Type B pancreatic cell (in vitro differentiated cells): Measurements from ENCODE around the gene CTNND2. TPM values are rescaled to one million over a fixed set of nuclear protein-coding genes. Genes with fewer than 3 reads are reported as not detected.
"Not testable (repeated sequence)": the region's sequence is repeated elsewhere in the genome, so short reads cannot be mapped to it uniquely, and the experiment has no call there.

Source experiments
- DNase-seq: peaks from one replicate; pipeline ENCODE4 v3.0.0; 2021; ENCODE audit warnings: mixed read lengths; ENCODE audit not compliant: unreplicated experiment; ENCODE audit errors: extremely low spot score
- H3K27ac Mint-ChIP-seq: 2 replicates; pipeline ENCODE4 v1.8.0; 2021; ENCODE audit warnings: mild to moderate bottlenecking, mixed read lengths
- H3K27me3 Mint-ChIP-seq: 2 replicates; pipeline ENCODE4 v1.8.0; 2021; ENCODE audit warnings: mixed read lengths
- H3K36me3 Mint-ChIP-seq: 2 replicates; pipeline ENCODE4 v1.8.0; 2021; ENCODE audit warnings: mixed read lengths
- H3K4me1 Mint-ChIP-seq: one replicate; pipeline ENCODE4 v1.8.0; 2021; ENCODE audit warnings: mixed read lengths; ENCODE audit not compliant: unreplicated experiment
- H3K4me3 Mint-ChIP-seq: 2 replicates; pipeline ENCODE4 v1.8.0; 2021; ENCODE audit warnings: mild to moderate bottlenecking, mixed read lengths
- H3K9me3 Mint-ChIP-seq: 2 replicates; pipeline ENCODE4 v1.8.0; 2021; ENCODE audit warnings: mixed read lengths
- total RNA-seq: library from RNA; stranded (reverse); gene quantifications from 2 replicates; pipeline ENCODE4 v1.2.1, GENCODE V29; 2021; ENCODE audit warnings: low replicate concordance
- TF ChIP-seq, protein P1 (sequence below): fragments of 200-600 bp; sonication (generic); conservative IDR thresholded peaks from 2 replicates; pipeline ENCODE4 v1.5.0; 2021; ENCODE audit warnings: antibody characterized with exemption, mild to moderate bottlenecking

The CTNND2 gene
- total RNA-seq, 1 donor from 2014 or later, result 49.5 TPM

DNA sequence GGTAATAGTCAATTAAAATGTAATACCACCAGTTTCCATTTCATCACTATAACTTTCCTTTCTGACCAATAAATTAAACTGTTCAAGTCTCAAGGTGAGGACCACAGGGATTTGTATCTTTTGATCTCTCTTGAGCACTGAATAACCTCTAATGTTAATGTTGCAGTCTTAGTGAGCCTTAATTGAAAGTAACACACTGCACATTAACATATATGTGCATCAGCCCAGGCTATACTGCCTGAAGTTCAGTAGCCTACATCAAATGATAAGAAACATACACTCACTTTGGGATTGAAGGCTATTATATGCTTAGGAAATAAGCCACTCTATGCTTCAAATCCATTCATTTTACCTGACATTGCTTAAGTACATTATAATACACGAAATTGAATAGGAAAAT, 832.2 kb downstream of the CTNND2 start:
- TF ChIP-seq, protein P1, sequence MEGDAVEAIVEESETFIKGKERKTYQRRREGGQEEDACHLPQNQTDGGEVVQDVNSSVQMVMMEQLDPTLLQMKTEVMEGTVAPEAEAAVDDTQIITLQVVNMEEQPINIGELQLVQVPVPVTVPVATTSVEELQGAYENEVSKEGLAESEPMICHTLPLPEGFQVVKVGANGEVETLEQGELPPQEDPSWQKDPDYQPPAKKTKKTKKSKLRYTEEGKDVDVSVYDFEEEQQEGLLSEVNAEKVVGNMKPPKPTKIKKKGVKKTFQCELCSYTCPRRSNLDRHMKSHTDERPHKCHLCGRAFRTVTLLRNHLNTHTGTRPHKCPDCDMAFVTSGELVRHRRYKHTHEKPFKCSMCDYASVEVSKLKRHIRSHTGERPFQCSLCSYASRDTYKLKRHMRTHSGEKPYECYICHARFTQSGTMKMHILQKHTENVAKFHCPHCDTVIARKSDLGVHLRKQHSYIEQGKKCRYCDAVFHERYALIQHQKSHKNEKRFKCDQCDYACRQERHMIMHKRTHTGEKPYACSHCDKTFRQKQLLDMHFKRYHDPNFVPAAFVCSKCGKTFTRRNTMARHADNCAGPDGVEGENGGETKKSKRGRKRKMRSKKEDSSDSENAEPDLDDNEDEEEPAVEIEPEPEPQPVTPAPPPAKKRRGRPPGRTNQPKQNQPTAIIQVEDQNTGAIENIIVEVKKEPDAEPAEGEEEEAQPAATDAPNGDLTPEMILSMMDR, result no peak
- Mint-ChIP-seq H3K9me3 (peaks cover 7% of the 10 kb centered on the region), H3K36me3 (peaks cover 14% of the 10 kb centered on the region), H3K27ac (no peak overlapping the region), H3K4me3 (no peak overlapping the region), H3K4me1 (no peaks in the 10 kb centered on the region), H3K27me3 (no peaks in the 10 kb centered on the region)
- no peak for DNase-seq

DNA sequence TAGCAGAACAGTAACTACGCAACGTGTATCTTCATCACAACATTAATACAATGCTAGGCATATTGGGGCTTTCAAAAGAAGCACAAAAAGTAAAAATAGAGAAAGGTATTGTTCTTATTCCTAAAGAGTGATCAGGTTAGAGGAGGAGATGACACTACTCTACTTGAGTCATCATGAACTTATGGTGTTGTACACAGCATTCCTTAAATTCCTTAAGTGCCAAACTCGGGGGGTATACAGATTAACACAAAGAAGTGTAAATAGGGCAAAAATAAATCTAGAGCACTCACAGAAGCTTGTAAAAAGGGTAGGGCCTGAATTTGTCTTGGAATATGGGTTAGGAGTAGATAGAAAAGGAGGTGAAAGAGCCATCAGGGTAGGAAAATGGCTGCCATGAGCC, 835.2 kb downstream of the CTNND2 start:
- H3K9me3 Mint-ChIP-seq, result peaks cover 7% of the 10 kb centered on the region
- DNase-seq, result no peak
- H3K4me3 Mint-ChIP-seq, result no peak overlapping the region
- TF ChIP-seq, protein P1, result no peak
- no peaks in the 10 kb centered on the region for H3K4me1 Mint-ChIP-seq
- peaks cover 14% of the 10 kb centered on the region for H3K36me3 Mint-ChIP-seq
- no peak overlapping the region for H3K27ac Mint-ChIP-seq
- no peaks in the 10 kb centered on the region for H3K27me3 Mint-ChIP-seq

DNA sequence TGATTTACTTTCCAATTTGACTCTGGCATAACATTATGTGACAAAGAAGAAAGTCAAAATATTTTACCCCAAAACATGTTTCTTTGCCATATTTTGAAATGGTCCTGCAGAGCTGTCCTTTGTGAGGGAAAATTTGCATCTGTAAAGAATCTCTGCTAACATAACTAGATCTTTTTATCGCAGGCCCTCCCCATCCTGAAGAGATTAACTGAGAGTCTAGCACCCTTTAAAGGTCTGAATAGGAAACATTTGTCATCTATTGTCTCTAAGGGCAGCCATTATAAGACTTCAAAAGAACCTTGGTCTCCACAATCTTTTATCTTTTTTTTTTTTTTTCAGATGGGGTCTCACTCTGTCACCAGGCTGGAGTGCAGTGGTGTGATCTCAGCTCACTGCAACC, 838.5 kb downstream of the CTNND2 start:
- H3K4me3 Mint-ChIP-seq, DNase-seq, H3K9me3 Mint-ChIP-seq, H3K27me3 Mint-ChIP-seq, H3K4me1 Mint-ChIP-seq, H3K27ac Mint-ChIP-seq: not testable (repeated sequence)
- H3K36me3 Mint-ChIP-seq, result peaks cover 14% of the 10 kb centered on the region

DNA sequence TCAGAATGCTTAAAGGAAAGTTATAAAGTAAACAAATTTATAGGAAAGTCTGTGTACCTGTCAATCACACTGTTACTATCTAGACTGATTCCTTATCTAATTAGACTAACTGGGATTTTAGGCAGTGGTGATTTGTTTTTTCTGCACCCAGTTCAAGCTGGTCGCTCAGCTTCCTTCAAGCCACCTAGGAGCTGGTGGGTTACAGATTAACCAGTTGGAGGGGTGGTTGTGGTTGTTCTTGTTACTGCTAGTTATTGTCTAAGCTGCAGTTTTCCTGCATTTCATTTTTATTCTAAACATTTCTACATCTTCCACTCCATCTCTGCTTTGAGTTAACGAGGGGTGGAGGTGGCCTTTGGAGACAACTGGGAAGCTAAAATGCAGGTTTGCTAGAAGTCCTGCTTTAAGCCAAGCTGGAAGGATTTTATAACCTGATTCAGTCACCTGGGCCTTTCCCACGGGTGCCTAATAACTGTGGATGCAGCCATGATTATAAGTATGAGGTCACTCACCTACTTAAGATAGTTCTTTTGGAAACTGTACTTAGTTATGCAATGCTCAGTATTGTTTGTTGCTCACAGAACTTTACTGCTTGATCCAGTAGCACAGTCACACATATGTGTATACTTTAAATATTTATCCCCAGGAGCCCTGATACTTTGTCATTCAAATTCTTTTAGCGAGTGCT, 839.3 kb downstream of the CTNND2 start:
- Mint-ChIP-seq H3K4me3 (no peak overlapping the region), H3K4me1 (no peaks in the 10 kb centered on the region), H3K27me3 (no peaks in the 10 kb centered on the region), H3K27ac (no peak overlapping the region), H3K36me3 (peaks cover 8% of the 10 kb centered on the region), H3K9me3 (peaks cover 7% of the 10 kb centered on the region)
- TF ChIP-seq, protein P1, result no peak
- no peak for DNase-seq

DNA sequence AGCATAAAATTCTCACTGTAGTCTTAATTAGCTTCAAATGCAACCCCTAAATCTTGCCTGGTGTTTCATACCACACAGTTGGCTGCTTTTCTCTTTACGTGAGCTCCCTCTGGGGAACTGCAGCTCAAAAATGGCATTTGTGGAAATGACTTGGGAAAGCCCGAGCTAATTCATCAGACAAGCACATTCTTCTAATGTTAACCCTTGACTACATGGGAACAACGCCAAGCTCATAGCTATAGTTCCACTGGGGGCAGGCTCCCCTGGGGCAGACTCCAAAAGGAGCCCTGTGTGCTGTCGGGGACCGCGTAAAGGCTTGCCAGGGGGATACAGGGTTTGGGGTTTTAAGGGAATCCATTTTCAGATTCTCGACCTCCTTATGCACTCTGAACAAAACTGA, 841.8 kb downstream of the CTNND2 start:
- TF ChIP-seq, protein P1, result no peak
- DNase-seq, result no peak
- Mint-ChIP-seq H3K27ac (no peak overlapping the region), H3K27me3 (no peaks in the 10 kb centered on the region), H3K4me3 (no peak overlapping the region), H3K4me1 (no peaks in the 10 kb centered on the region), H3K36me3 (peaks cover 8% of the 10 kb centered on the region), H3K9me3 (peaks cover 10% of the 10 kb centered on the region)

DNA sequence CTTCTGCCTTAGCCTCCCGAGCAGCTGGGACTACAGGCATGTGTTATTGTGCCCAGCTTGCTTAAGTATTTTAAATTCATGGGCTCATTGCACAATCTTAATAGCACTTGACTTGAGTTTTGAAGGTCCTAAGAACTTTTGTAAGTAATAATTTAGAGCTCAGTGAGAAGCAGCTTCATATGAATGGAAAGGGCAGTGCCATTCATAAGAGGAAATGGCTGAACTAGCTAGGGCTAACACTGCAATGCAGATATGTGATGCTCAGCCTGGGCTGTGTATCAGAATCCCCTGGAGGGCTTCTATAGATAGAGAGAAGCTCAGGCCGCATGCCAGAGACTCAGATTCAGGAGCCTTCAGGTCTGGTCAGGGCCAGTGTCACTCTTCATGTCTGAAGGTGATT, 847.7 kb downstream of the CTNND2 start:
- no peak overlapping the region for H3K27ac Mint-ChIP-seq
- H3K27me3 Mint-ChIP-seq, result peaks cover 3% of the 10 kb centered on the region
- no peak overlapping the region for H3K4me3 Mint-ChIP-seq
- DNase-seq, result no peak
- H3K9me3 Mint-ChIP-seq, result peaks cover 11% of the 10 kb centered on the region
- TF ChIP-seq, protein P1, result no peak
- H3K4me1 Mint-ChIP-seq, result no peaks in the 10 kb centered on the region
- H3K36me3 Mint-ChIP-seq, result peaks cover 10% of the 10 kb centered on the region
